Lower leg skin (tissue), 3 donors: ENCODE data around the gene RMDN3.

Experiments
- POLR2A ChIP-seq, 2 donors: fragments of 450-650 bp; IDR thresholded peaks; one replicate each; pipeline ENCODE4 v1.6.1; 2016 to 2017; ENCODE audit warnings: antibody characterized with exemption in 2 of 2, mild to moderate bottlenecking in 1 of 2, moderate library complexity in 1 of 2
- TF ChIP-seq, protein P1 (sequence below), 3 donors: fragments of 450-650 bp; IDR thresholded peaks; one replicate each; pipeline ENCODE4 v1.5.1; 2016; ENCODE audit warnings: antibody characterized with exemption in 3 of 3, mild to moderate bottlenecking in 3 of 3, moderate library complexity in 2 of 3

DNA sequence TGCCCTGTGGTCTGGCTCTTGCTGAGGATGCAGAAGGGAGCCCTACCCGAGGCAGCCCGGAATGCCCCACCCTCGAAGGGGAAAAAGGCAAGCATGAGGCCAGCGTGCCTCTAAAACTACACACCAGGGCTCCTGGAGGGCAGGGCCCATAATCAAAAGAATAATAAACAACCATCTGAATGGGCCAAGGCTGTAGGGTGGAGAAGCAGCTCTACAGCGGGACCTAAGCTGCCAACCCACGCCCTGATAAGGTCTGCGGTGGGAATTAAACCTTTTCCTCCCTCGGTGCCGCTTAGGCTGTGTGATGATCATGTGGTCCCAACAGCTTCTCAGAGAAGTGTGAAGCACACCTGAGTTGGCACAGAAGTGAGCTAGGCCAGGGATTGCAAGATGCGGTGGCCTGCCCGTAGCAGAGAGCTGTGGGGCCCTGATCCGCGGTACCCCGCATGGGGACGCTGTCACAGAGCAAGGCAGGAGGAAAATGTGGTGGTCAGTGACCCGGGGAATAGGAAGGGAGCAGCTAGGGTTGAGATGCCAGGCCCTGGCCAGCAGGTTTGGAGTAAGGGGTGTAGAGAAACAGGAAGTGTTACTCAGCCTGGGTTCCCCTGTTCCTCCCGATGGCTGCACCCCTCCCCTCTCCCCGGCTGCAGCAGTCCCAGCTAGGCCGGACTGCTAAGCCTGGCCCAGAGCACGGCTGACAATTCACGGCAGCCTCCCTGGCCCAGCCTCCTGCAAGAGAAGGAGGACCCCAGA, 13.6 kb upstream of the RMDN3 start:
- TF ChIP-seq, protein P1, sequence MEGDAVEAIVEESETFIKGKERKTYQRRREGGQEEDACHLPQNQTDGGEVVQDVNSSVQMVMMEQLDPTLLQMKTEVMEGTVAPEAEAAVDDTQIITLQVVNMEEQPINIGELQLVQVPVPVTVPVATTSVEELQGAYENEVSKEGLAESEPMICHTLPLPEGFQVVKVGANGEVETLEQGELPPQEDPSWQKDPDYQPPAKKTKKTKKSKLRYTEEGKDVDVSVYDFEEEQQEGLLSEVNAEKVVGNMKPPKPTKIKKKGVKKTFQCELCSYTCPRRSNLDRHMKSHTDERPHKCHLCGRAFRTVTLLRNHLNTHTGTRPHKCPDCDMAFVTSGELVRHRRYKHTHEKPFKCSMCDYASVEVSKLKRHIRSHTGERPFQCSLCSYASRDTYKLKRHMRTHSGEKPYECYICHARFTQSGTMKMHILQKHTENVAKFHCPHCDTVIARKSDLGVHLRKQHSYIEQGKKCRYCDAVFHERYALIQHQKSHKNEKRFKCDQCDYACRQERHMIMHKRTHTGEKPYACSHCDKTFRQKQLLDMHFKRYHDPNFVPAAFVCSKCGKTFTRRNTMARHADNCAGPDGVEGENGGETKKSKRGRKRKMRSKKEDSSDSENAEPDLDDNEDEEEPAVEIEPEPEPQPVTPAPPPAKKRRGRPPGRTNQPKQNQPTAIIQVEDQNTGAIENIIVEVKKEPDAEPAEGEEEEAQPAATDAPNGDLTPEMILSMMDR (IDR thresholded peaks at IDR 0.05), result no peak
- TF ChIP-seq POLR2A (IDR thresholded peaks at IDR 0.05), result no peak
